NK-92 (cell line): Measurements from ENCODE around the gene AP4M1.

ENCODE experiments used
- DNase-seq: peaks from one replicate; lab custom pipeline; 2025; ENCODE audit not compliant: unreplicated experiment; lab: John Stamatoyannopoulos, UW

Gene AP4M1

DNA sequence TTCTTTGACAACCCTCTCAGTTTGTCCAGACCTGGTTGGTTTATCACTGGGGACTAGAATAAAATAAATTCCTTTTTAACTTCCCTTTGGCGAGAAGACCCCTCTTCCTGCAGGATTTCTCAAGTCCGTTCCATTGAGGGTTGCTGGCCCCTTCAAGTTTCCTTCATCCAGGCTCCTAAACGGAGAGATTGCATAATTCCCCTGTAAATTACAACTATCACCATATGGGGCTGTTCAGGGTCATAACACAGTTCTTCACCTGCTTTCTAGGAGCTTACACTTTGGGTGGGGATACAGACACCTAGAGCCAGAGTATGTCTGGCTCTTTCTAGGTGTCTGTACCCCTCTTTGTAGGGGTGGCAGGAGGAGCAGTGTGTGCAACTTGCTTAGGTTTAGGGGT, 15.9 kb upstream of the AP4M1 start:
- no peak for DNase-seq

- no peak for DNase-seq
Measured at GRCh38 chr7:100087055-100087750, 14.2 kb upstream of the AP4M1 start.

- no peak for DNase-seq
Measured at GRCh38 chr7:100088095-100088620, 13.3 kb upstream of the AP4M1 start.

DNA sequence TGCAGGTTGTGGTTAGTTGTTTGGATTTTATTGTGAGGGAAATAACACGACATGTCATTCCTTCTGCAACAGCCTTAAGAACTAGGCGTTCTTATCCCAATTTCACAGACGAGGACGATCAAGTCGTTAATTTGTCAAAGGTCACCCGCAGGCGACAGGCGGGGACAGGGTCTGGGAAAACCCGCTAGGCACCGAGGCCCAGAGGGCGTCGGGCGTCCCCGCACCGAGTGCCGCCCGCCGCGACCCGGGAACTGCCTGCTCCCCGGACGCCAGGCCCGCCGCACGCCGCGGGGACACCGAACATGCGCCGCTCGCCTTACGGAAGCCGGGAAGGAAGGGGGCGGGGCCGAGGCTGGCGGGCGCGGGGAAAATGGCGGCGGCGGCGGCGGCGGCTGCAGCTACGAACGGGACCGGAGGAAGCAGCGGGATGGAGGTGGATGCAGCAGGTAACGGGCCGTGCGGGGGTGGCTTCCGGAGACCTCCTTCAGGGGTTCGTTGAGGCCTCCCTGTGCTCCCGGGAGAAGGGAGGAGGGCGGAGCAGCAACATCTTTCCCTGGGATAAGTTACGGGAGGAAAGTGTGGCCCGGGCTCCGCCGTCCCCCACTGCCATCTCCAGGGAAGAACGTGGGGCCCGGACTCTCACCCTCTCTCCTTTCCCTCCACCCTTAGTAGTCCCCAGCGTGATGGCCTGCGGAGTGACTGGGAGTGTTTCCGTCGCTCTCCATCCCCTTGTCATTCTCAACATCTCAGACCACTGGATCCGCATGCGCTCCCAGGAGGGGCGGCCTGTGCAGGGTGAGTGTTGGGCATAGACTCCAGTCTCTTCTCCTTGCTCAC, 12.6 kb upstream of the AP4M1 start, which contains the start of gene COPS6:
TSS of gene COPS6 (plus strand) at position 349 of the 837 bp plus-strand sequence. CDS start at position 371, 22 bp downstream.
- DNase-seq: no peak

- DNase-seq: no peak
Measured at GRCh38 chr7:100089458-100090196, 11.8 kb upstream of the AP4M1 start.

DNA sequence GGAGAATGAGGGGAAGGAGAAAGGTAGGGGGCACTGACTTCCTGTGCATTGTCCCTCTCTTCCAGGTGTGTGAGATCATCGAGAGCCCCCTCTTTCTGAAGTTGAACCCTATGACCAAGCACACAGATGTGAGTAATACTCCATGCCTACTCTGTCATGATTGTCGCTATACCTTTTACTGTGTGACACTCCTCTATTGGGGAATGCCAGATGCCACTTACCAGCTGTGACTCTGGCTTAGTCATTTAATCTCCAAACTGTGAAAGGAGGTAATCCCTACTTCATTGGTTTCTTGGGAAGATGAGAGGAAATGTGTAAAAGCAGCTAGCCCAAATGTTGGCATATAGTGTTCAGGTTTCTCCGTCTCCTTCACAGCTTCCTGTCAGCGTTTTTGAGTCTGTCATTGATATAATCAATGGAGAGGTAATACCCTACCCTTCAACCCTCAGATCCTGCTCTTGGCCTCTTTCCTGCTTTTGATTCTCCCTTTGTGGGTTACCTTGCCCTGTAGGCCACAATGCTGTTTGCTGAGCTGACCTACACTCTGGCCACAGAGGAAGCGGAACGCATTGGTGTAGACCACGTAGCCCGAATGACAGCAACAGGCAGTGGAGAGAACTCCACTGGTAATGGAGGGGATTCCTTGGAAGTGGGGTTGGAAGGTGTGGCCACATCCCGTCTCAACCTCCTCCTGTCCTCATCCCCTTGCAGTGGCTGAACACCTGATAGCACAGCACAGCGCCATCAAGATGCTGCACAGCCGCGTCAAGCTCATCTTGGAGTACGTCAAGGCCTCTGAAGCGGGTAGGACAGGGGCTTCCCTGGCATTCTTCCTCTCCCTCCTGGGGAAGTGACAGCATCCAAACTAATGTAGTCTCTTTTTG, 10.7 kb upstream of the AP4M1 start:
- no peak for DNase-seq

DNA sequence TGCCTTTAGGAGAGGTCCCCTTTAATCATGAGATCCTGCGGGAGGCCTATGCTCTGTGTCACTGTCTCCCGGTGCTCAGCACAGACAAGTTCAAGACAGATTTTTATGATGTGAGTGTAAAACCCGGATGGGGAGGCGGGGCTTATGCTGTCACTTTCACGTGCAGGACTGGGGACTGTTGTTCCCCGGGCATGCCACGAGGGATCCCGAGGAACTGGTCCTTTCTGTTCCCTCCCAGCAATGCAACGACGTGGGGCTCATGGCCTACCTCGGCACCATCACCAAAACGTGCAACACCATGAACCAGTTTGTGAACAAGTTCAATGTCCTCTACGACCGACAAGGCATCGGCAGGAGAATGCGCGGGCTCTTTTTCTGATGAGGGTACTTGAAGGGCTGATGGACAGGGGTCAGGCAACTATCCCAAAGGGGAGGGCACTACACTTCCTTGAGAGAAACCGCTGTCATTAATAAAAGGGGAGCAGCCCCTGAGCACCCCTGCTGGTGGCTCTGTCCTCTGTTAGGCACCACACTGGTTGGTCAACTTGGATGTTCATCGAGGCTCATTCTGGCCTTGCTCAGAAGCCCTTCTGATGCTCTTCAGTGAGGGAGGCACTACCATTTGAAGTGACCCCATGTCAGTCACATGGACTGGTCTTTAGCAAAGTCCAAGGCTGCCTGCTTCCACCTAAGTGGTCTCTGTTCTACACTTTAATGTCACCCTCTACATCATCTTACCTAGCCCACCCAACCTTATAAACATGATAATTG, 9.8 kb upstream of the AP4M1 start:
- no peak for DNase-seq

DNA sequence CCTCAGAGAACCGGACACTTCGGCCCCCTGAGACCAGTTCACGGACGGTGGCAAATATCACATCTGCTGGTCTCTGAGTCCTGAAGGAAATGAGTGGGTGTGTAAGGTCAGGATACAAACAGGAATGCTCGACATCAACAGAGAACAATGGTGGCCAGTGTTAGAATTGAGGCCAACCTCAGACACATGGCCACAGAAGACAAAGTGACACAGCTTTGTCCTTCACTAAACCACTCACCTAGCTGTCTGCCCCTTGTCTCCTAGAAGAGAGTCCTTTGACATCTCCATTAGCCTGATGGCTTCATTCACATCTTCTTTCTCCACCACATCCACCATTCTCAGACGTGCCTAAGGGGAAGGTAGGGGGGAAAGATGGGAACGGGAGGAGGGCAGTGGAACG, 8.4 kb upstream of the AP4M1 start:
- DNase-seq: no peak

- DNase-seq: no peak
Measured at GRCh38 chr7:100093498-100093897, 7.9 kb upstream of the AP4M1 start.

DNA sequence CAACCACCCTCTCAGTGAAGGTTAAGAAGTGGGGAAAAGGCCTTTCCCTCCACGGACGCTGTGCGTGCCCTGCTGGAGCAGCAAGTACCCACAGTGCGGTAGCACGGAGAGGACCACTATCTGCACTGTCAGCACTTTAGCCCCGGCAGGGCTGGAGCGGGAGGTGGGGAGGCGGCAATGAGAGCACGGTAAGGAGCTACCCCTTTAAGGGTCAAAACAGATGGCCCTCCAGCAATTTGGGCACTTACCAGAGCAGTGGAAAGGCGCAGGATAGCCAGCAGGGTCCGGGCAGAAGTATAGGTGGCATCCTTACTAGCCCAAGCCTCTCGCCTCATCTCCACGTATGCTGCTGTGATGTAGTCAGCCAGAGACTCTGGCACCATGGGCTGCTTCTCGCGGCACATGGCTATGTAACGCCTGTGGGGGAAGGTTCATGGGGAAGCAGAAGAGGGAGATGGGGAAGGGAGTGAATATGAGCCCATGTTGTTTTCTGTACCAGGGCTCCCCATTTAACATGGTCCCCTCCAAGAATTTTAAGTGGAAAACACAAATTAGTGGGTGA, 7.4 kb upstream of the AP4M1 start:
- DNase-seq: no peak

DNA sequence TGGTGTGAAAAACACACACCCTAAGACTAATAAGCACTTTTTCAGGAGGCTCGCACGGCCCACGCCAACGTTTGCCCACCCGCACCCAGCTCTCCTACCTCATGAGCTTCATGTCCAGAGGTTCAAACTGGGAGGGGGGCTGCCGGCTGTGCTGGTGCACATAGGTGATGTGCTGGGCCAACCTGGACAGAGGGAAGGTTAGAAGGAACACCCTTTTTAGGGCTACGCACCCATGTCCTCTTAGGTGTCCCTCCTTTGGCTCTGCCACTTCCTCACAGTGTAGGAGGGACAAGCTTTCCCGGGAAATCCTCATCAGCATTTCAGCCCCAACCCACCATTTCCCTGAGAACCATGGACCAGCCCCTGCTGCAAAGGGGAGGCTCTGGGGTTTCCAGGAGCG, 6.2 kb upstream of the AP4M1 start:
- DNase-seq: no peak

GRCh38 chr7:100095704-100096103, 5.7 kb upstream of the AP4M1 start:
- no peak for DNase-seq

GRCh38 chr7:100098913-100099312, 2.5 kb upstream of the AP4M1 start:
- no peak for DNase-seq

DNA sequence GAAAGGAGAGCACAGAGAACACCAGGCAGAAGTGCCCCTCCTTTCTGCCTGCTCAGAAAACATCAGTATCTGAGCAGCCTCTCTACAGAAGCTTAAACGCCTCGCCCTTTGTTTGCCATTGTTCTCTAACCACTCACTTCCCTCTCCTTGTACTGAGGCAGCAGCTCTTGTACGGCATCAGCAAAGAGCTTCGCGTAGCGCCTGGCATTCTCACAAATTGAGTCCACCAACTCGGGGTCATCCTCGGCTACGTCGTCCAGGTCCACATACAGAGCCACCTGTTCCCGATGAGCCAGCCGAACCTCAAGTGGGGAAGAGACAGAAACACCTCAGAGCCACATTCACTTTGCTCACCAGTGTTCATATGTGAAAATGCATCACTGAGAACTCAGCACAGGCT, 2.0 kb upstream of the AP4M1 start:
- DNase-seq: no peak

- DNase-seq: no peak
Measured at GRCh38 chr7:100100420-100101015, 925 bp upstream of the AP4M1 start.

GRCh38 chr7:100102950-100103840, 1.8 kb downstream of the AP4M1 start:
- DNase-seq: no peak

DNA sequence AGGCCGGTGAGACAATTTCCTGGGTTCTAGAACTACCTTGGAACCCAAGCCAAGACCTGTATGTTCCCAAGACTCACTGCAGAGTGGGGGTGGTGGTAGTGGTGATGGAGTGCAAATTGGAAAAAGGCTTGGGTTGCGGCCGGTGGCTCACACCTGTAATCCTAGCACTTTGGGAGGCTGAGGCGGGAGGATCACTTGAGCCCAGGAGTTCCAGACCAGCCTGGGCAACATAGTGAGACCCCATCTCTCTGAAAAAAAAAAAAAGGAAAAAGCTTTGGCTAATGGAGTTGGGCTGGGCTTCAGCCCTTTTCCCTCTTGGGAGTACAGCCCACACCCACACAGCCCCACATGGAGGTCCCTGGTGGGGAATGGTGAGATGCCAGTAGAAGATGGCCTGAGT, 4.1 kb downstream of the AP4M1 start:
- no peak for DNase-seq

- DNase-seq: no peak
Measured at GRCh38 chr7:100106633-100107032, 5.2 kb downstream of the AP4M1 start.
